NCI-H69 (cell line): ENCODE data around the gene WWC1.

Experiments used
- DNase-seq: peaks from one replicate; lab custom pipeline; 2025; lab: John Stamatoyannopoulos, UW

Gene WWC1

DNA sequence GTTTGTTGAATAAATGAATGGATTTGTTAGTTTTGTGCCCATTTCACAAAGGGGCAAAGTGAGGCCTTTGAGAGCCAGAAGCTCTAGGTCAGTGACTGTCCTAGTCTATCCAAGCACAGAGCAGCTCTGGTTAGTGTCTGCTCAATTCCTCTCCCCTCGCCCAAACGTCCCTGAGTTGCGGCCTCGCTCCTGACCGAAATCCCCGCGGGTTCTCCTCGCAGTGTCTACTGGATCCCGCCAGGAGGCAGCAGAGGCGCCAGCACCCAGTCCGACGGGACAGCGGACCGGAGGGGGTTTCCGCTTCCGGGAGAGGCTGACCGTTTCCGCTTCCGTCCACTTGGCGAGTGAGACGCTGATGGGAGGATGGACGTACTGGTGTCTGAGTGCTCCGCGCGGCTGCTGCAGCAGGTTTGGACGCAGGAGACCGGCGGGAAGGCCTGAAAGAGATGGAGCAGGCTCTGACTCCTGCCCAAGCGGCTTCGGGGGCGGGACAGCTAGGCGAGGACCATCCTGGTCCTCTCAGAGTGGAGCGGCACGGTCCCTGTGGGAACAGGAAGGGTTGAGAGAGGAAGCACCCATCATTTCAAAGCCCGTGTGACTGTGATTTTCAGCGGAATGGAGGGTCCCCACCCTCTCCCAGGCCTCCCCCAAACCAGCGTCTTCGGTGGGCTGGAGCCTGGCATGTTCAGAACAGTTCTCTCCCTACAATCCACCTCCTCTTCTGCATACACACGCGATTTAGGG lies 194.9 kb downstream of the WWC1 start, which contains the start of gene RARS1:
RARS1 (plus strand) TSS at position 336 of the 744 bp plus-strand sequence; CDS start at position 364, 28 bp downstream.
- peak; percentile 96 for DNase-seq

- DNase-seq = no peak
Measured at GRCh38 chr5:168489059-168489458, 197.6 kb downstream of the WWC1 start.

GRCh38 chr5:168494057-168494555 lies 202.7 kb downstream of the WWC1 start:
- no peak for DNase-seq

DNA sequence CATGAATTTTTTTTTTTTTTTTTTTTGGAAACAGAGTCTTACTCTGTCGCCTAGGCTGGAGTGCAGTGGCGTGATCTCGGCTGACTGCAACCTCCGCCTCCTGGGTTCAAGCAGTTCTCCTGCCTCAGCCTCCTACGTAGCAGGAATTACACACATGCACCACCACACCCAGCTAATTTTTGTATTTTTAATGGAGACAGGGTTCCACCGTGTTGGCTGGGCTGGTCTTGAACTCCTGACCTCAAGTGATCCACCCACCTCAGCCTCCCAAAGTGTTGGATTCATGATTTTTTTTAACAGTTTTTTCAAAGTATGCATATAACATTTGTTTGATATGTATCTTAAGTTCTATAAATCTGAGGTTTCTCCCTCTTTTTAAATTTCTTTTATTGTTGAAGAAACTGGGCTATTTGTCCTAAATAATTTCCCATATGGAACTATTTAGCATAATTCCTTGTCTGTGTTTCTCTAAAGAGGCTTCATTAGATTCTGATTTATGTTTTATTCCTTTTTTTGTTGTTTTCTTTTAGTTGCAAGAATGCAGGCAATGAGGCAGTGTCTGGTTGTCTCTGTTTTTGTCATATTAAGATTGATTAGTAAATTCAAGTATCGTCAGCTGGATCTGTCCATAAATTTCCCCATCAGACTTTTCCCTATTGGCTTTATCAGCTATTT lies 211.3 kb downstream of the WWC1 start:
- DNase-seq = no peak

GRCh38 chr5:168513861-168514428 lies 222.5 kb downstream of the WWC1 start:
- DNase-seq = no peak
